Left lung (tissue), 10 donors: ENCODE data around the gene MAN1A1. TPM values are rescaled to one million over a fixed set of nuclear protein-coding genes. Genes with fewer than 3 reads are reported as not detected.

Source experiments
- ATAC-seq: fragments of 200-7000 bp; cut with Tn5 transposase; one replicate; pipeline ENCODE4 v1.9.1; 2020; ENCODE audit warnings: moderate library complexity
- DNase-seq, 4 donors: peaks; one replicate each; pipeline ENCODE4 v3.0.0-alpha.2; 2013 to 2020
- H3K27ac ChIP-seq, 2 donors: fragments of 200-600 bp; sonication (generic) in 1 of 2; one replicate each; pipeline versions ENCODE4 v1.5.0 to v1.8.0; 2020 to 2021
- H3K27me3 ChIP-seq, 2 donors: fragments of 200-600 bp; sonication (generic) in 1 of 2; one replicate each; pipeline versions ENCODE4 v1.5.0 to v1.8.0; 2020 to 2021
- H3K36me3 ChIP-seq, 2 donors: fragments of 200-600 bp; sonication (generic) in 1 of 2; one replicate each; pipeline versions ENCODE4 v1.5.0 to v1.8.0; 2020 to 2021
- H3K4me1 ChIP-seq, 2 donors: fragments of 200-600 bp; one replicate each; pipeline ENCODE4 v1.8.0; 2021
- H3K4me3 ChIP-seq, 2 donors: fragments of 200-600 bp; sonication (generic) in 1 of 2; one replicate each; pipeline versions ENCODE4 v1.5.0 to v1.8.0; 2020 to 2021; ENCODE audit warnings: mild to moderate bottlenecking in 1 of 2
- H3K9me3 ChIP-seq, 2 donors: fragments of 200-600 bp; sonication (generic) in 1 of 2; one replicate each; pipeline versions ENCODE4 v1.5.0 to v1.8.0; 2020 to 2021
- CTCF ChIP-seq, 2 donors: fragments of 200-600 bp; sonication (generic) in 1 of 2; IDR thresholded peaks; one replicate each; pipeline versions ENCODE4 v1.5.0 to v1.8.0; 2021; ENCODE audit warnings: antibody characterized with exemption in 2 of 2
- intact Hi-C, 2 donors: fragments of 100-400 bp; cut with DNase I; formaldehyde crosslinking; loops; one replicate each; pipeline versions ENCODE4 v1.11.2 to v1.14.2; 2022
- polyA plus RNA-seq, 6 donors: library from polyadenylated mRNA; unstranded; fragments of 120-200 nt; gene quantifications; one replicate each; pipeline ENCODE4 v1.2.1, GENCODE V29; 2013; ENCODE audit not compliant: insufficient read length in 6 of 6
- total RNA-seq, 2 donors: library from RNA; stranded (reverse); fragmentation: NEBNext Ultra II Directional; extraction: Animal tissue kit (Norgen Biotek cat#: 25700); gene quantifications; one replicate each; pipeline ENCODE4 v1.2.1, GENCODE V29; 2021
- donor health status: DM: no; HTN: yes; CAD: no.
- donor health status: DM: no; HTN: no; CAD: no.

The MAN1A1 gene
- total and polyA plus RNA-seq, 8 donors: 49.6 to 76.6 (median 58.1) TPM

- H3K27me3 ChIP-seq: no peaks in the 10 kb centered on the region
- H3K36me3 ChIP-seq: peaks cover 0 to 9% of the 10 kb centered on the region in 2 donors
- ATAC-seq: peak; percentile 77
- no peaks in the 10 kb centered on the region for H3K9me3 ChIP-seq
- H3K27ac ChIP-seq: peak overlapping the region; percentile 46 to 50
- peaks cover 0 to 11% of the 10 kb centered on the region in 2 donors for H3K4me1 ChIP-seq
- DNase-seq: peak in 2 of 4 donors; percentile 64 to 85
- intact Hi-C loops: no loop called here
- H3K4me3 ChIP-seq: no peak overlapping the region
- TF ChIP-seq CTCF (IDR thresholded peaks at IDR 0.05): no peak
These were observed 108.5 kb downstream of the MAN1A1 start for GRCh38 chr6:119241111-119241465.

DNA sequence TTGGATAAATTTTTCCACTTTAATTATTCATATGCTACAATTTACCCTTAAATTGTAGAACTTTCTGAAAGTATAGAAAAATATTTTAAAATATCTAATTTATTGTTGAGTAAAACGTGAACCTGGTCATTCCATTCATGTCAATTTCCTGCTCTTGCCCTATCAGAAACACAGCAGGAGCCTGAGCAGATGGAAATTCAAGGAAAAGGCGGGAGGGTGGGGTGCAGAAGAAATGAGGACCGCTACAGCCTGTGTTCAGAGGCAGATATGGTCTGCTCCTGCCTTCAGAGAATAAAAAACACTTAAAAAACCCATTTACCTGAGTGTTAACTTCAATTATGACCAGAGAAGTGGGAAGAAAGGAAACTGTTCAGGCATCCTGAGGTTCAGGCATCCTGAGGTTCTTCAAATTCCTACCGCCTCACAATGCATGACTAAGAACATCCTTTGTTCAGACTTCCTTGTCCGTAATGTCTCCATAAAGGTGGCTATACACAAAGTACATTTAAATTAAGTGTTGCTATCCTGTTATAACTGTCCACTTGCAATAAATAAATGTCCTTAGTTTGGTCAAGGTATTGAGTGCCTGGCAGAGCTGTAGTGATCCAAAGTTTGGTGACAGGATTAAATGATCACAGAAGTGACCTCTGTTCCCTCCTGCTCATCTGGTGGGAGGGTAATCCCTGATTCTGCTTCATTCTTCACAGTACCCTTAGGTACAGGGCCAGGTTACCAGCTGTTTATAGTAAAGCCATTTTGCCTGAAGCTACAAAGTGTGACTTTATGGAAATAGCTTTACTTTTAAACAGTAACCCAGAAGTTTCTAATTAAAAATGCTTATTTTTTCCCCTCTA is 109.1 kb downstream of the MAN1A1 start:
- ATAC-seq: no peak
- DNase-seq: no peak
- H3K4me3 ChIP-seq: no peak overlapping the region
- peaks cover 0 to 11% of the 10 kb centered on the region in 2 donors for H3K36me3 ChIP-seq
- H3K4me1 ChIP-seq: peaks cover 0 to 11% of the 10 kb centered on the region in 2 donors
- no peaks in the 10 kb centered on the region for H3K27me3 ChIP-seq
- no peaks in the 10 kb centered on the region for H3K9me3 ChIP-seq
- H3K27ac ChIP-seq: peak overlapping the region in 1 of 2 donors; percentile 50
- TF ChIP-seq CTCF (IDR thresholded peaks at IDR 0.05): no peak
- intact Hi-C loops: no loop called here

DNA sequence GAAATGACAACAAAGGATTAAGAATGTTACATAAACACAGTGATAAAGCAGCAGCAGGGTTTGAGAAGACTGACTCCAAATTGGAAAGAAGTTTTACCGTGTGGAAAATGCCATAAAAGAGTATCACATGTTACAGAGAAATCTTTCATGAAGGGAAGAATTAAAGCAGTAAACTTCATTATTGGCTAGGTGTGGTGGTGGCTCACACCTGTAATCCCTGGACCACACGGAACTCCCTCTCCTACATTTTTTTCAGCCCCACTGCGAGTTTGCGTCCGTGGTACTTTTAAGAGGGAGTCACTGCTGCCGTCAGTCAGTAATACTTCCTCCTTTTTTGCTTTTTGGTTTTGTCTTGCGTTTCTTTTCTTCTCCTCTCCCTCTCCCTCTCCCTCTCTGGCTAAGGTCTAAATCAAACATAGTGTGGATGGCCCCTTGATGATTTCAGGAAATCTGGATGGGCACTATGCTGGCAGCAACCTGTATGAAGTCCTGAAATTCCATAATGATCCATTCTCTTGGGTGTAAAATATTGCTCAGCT is 112.3 kb downstream of the MAN1A1 start:
- no peak for TF ChIP-seq CTCF (IDR thresholded peaks at IDR 0.05)
- ATAC-seq: no peak
- DNase-seq: no peak

DNA sequence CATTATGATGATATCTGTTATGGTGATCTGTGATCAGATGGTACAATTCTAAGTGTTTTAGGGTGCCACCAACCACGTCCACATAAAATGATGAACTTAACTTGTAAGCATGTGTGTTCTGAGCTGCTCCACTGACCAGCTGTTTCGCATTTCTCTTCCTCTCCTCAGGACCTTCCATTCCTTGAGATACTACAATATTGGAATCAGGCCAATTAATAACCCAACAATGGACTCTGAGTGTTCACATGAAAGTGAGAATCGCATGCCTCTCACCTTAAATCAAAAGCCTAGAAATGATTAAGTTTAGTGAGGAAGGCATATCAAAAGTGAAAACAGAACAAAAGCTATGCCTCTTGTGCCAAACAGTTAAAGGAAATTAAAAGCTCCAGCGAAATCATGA is 114.6 kb downstream of the MAN1A1 start:
- no peak for ATAC-seq
- intact Hi-C loops: no loop called here
- Histone ChIP-seq H3K27me3 (no peaks in the 10 kb centered on the region), H3K4me3 (no peak overlapping the region), H3K27ac (no peak overlapping the region), H3K36me3 (peaks cover 0 to 36% of the 10 kb centered on the region in 2 donors), H3K9me3 (no peaks in the 10 kb centered on the region), H3K4me1 (no peaks in the 10 kb centered on the region)
- no peak for TF ChIP-seq CTCF (IDR thresholded peaks at IDR 0.05)
- DNase-seq: no peak

More for the DNA sequence above, 112.3 kb downstream of the MAN1A1 start:
- no peak overlapping the region for H3K27ac ChIP-seq
- H3K27me3 ChIP-seq: no peaks in the 10 kb centered on the region
- intact Hi-C loops: no loop called here
- H3K9me3 ChIP-seq: no peaks in the 10 kb centered on the region
- peaks cover 0 to 21% of the 10 kb centered on the region in 2 donors for H3K36me3 ChIP-seq
- H3K4me1 ChIP-seq: peaks cover 0 to 11% of the 10 kb centered on the region in 2 donors
- H3K4me3 ChIP-seq: no peak overlapping the region

DNA sequence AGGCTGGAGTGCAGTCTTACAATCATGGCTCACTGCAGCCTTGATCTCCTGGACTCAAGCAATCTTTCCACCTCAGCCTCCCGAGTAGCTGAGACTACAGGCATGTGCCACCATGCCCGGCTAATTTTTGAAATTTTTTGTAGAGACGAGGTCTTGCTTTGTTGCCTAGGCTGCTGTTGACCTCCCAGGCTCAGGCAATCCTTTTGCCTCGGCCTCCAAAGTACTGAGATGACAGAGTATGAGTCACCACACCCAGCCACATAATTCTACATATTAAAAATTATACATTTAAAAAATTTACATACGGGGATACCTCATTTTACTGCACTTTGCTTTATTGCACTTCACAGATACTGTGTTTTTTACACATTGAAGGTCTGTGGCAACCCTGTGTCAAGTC is 115.1 kb downstream of the MAN1A1 start:
- ATAC-seq (no peak), DNase-seq (no peak)
- no peak overlapping the region for H3K27ac ChIP-seq
- no peaks in the 10 kb centered on the region for H3K4me1 ChIP-seq
- H3K36me3 ChIP-seq: peaks cover 0 to 36% of the 10 kb centered on the region in 2 donors
- TF ChIP-seq CTCF (IDR thresholded peaks at IDR 0.05): no peak
- intact Hi-C loops: no loop called here
- H3K9me3 ChIP-seq: no peaks in the 10 kb centered on the region
- no peak overlapping the region for H3K4me3 ChIP-seq
- H3K27me3 ChIP-seq: no peaks in the 10 kb centered on the region
